IMR-90 (cell line): ENCODE data around the gene PAK5.

Source experiments
- CEBPB ChIP-seq: IDR thresholded peaks from 2 replicates; pipeline ENCODE4 v1.6.1; 2012; ENCODE audit warnings: low read depth, low read length, improper control_type of control experiment
- FOS ChIP-seq: fragments of 150-350 bp; IDR thresholded peaks from 2 replicates; pipeline ENCODE4 v1.6.1; 2016; ENCODE audit warnings: low read depth, low read length
- MXI1 ChIP-seq: IDR thresholded peaks from 2 replicates; pipeline ENCODE4 v1.6.1; 2012; ENCODE audit warnings: low read depth, mild to moderate bottlenecking, low read length, moderate library complexity, borderline replicate concordance
- SMC3 ChIP-seq: fragments of 150-350 bp; IDR thresholded peaks from 2 replicates; pipeline ENCODE4 v1.6.1; 2016; ENCODE audit warnings: low read depth, mild to moderate bottlenecking, antibody characterized with exemption, low read length, moderate library complexity
- TF ChIP-seq, protein P1 (sequence below): conservative IDR thresholded peaks from 2 replicates; pipeline ENCODE4 v1.5.1; 2012; ENCODE audit warnings: mild to moderate bottlenecking, low read depth, low read length, improper control_type of control experiment

DNA sequence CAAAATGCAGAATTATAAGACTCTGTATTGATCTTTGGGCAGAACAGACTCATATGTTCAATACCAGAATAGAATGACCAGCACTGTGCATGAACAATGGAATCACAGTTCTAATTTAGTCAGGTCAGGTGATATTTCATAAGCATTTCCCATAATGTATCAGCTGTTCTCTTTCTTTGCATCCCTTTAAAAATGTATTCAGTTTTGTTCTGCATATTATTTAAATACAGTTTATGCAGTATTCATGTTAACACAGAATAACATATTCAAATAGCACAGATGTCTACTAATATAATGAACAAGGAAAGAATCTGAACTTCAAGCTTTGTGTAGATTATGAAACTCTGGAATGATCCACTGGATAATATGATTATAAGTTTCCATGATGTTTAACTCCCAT lies 196.0 kb downstream of the PAK5 start:
- TF ChIP-seq MXI1, result no peak
- TF ChIP-seq, protein P1, sequence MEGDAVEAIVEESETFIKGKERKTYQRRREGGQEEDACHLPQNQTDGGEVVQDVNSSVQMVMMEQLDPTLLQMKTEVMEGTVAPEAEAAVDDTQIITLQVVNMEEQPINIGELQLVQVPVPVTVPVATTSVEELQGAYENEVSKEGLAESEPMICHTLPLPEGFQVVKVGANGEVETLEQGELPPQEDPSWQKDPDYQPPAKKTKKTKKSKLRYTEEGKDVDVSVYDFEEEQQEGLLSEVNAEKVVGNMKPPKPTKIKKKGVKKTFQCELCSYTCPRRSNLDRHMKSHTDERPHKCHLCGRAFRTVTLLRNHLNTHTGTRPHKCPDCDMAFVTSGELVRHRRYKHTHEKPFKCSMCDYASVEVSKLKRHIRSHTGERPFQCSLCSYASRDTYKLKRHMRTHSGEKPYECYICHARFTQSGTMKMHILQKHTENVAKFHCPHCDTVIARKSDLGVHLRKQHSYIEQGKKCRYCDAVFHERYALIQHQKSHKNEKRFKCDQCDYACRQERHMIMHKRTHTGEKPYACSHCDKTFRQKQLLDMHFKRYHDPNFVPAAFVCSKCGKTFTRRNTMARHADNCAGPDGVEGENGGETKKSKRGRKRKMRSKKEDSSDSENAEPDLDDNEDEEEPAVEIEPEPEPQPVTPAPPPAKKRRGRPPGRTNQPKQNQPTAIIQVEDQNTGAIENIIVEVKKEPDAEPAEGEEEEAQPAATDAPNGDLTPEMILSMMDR, result no peak
- no peak for TF ChIP-seq FOS
- no peak for TF ChIP-seq CEBPB
- TF ChIP-seq SMC3, result no peak
